Loucy (cell line): ENCODE measurements around the gene PCDHB8.
"Not testable (repeated sequence)": the region's sequence is repeated elsewhere in the genome, so short reads cannot be mapped to it uniquely, and the experiment has no call there.

ENCODE experiments used
- EZH2phosphoT487 ChIP-seq: fragments of 200-600 bp; IDR thresholded peaks from 2 replicates; pipeline ENCODE4 v1.6.1; 2018; ENCODE audit warnings: antibody characterized with exemption, mild to moderate bottlenecking, moderate library complexity, borderline replicate concordance
- TF ChIP-seq, protein P1 (sequence below): fragments of 200-600 bp; sonication (generic); conservative IDR thresholded peaks from 2 replicates; pipeline ENCODE4 v1.5.1; 2014; ENCODE audit warnings: mild to moderate bottlenecking, antibody characterized with exemption, low read length

DNA sequence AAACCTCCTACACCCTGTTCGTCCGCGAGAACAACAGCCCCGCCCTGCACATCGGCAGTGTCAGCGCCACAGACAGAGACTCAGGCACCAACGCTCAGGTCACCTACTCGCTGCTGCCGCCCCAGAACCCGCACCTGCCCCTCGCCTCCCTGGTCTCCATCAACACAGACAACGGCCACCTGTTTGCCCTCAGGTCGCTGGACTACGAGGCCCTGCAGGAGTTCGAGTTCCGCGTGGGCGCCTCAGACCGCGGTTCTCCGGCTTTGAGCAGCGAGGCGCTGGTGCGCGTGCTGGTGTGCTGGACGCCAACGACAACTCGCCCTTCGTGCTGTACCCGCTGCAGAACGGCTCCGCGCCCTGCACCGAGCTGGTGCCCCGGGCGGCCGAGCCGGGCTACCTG is 20.2 kb upstream of the PCDHB8 start:
- TF ChIP-seq, protein P1, sequence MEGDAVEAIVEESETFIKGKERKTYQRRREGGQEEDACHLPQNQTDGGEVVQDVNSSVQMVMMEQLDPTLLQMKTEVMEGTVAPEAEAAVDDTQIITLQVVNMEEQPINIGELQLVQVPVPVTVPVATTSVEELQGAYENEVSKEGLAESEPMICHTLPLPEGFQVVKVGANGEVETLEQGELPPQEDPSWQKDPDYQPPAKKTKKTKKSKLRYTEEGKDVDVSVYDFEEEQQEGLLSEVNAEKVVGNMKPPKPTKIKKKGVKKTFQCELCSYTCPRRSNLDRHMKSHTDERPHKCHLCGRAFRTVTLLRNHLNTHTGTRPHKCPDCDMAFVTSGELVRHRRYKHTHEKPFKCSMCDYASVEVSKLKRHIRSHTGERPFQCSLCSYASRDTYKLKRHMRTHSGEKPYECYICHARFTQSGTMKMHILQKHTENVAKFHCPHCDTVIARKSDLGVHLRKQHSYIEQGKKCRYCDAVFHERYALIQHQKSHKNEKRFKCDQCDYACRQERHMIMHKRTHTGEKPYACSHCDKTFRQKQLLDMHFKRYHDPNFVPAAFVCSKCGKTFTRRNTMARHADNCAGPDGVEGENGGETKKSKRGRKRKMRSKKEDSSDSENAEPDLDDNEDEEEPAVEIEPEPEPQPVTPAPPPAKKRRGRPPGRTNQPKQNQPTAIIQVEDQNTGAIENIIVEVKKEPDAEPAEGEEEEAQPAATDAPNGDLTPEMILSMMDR = not testable (repeated sequence)
- not testable (repeated sequence) for TF ChIP-seq EZH2phosphoT487
